SU-DHL-6 (cell line): ENCODE data around the gene BTBD9.

Experiments
- H2AFZ ChIP-seq: fragments of 200-600 bp; sonication (generic); 2 replicates; pipeline ENCODE4 v1.6.1; 2014; ENCODE audit warnings: low read depth, mild to moderate bottlenecking, moderate library complexity, mixed read lengths, antibody characterized with exemption, low read length; ENCODE audit not compliant: severe bottlenecking
- H3F3A ChIP-seq: fragments of 200-600 bp; shearing (Covaris generic); 2 replicates; pipeline ENCODE4 v1.6.0; 2016; ENCODE audit warnings: antibody characterized with exemption, mild to moderate bottlenecking; ENCODE audit not compliant: insufficient read depth
- H3K27ac ChIP-seq: fragments of 200-600 bp; sonication (generic); 2 replicates; pipeline ENCODE4 v1.5.1; 2016; ENCODE audit warnings: low read depth, mild to moderate bottlenecking, low read length, moderate library complexity, mixed read lengths
- H3K27me3 ChIP-seq: fragments of 200-600 bp; sonication (generic), shearing (Covaris generic); 2 replicates; pipeline ENCODE4 v1.6.0; 2014; ENCODE audit warnings: mild to moderate bottlenecking, low read length
- H3K36me3 ChIP-seq: fragments of 200-600 bp; sonication (generic); 2 replicates; pipeline ENCODE4 v1.6.1; 2014; ENCODE audit warnings: mild to moderate bottlenecking, low read length, mixed read lengths
- H3K4me2 ChIP-seq: fragments of 300-600, 200-600 bp; shearing (Covaris generic), sonication (generic); 2 replicates; pipeline ENCODE4 v1.6.0; 2014; ENCODE audit warnings: low read length, low read depth, mild to moderate bottlenecking; ENCODE audit not compliant: poor library complexity, severe bottlenecking
- H3K4me3 ChIP-seq: fragments of 200-600 bp; sonication (generic); 2 replicates; pipeline ENCODE4 v1.5.1; 2014; ENCODE audit warnings: antibody characterized with exemption, low read length, mild to moderate bottlenecking, mixed read lengths; ENCODE audit not compliant: insufficient read depth, poor library complexity, severe bottlenecking
- H3K79me2 ChIP-seq: fragments of 200-600 bp; sonication (generic); 2 replicates; pipeline ENCODE4 v1.6.1; 2014; ENCODE audit warnings: mild to moderate bottlenecking, low read length, moderate library complexity; ENCODE audit not compliant: insufficient read depth
- H3K9ac ChIP-seq: fragments of 200-600 bp; sonication (generic); 2 replicates; pipeline ENCODE4 v1.7.0; 2014; ENCODE audit warnings: mild to moderate bottlenecking, low read length
- H3K9me2 ChIP-seq: fragments of 200-600 bp; sonication (generic); replicated peaks from 2 replicates; pipeline ENCODE4 v1.6.1; 2014; ENCODE audit warnings: low read length; ENCODE audit not compliant: insufficient read depth
- H3K9me3 ChIP-seq: fragments of 200-600 bp; sonication (generic); 2 replicates; pipeline ENCODE4 v1.6.1; 2014; ENCODE audit warnings: low read length, mixed read lengths; ENCODE audit not compliant: insufficient read depth
- H4K20me1 ChIP-seq: fragments of 200-600 bp; sonication (generic); 2 replicates; pipeline ENCODE4 v1.6.1; 2014; ENCODE audit warnings: low read depth, mild to moderate bottlenecking, antibody characterized with exemption, low read length, moderate library complexity, mixed read lengths
- CTCF ChIP-seq: fragments of 200-600 bp; sonication (generic); IDR thresholded peaks from one replicate; pipeline ENCODE4 v1.5.1; 2017; ENCODE audit warnings: antibody characterized with exemption, mild to moderate bottlenecking, low read length, moderate library complexity; ENCODE audit not compliant: insufficient read depth, poor library complexity, severe bottlenecking
- EZH2phosphoT487 ChIP-seq: fragments of 200-600 bp; sonication (generic), shearing (Covaris generic); conservative IDR thresholded peaks from 2 replicates; pipeline ENCODE4 v1.6.1; 2018; ENCODE audit warnings: mild to moderate bottlenecking, antibody characterized with exemption, low read length, moderate library complexity, mixed read lengths

Gene BTBD9

GRCh38 chr6:38389875-38390274 is 249.9 kb downstream of the BTBD9 start:
- H3F3A ChIP-seq = no peaks in the 10 kb centered on the region
- no peaks in the 10 kb centered on the region for H3K9me3 ChIP-seq
- TF ChIP-seq EZH2phosphoT487 = no peak
- no peak for TF ChIP-seq CTCF
- H3K27ac ChIP-seq = no peak overlapping the region
- no peaks in the 10 kb centered on the region for H3K27me3 ChIP-seq
- no peaks in the 10 kb centered on the region for H3K36me3 ChIP-seq
- H2AFZ ChIP-seq = no peak overlapping the region
- H4K20me1 ChIP-seq = no peaks in the 10 kb centered on the region
- H3K4me2 ChIP-seq = no peak overlapping the region
- H3K79me2 ChIP-seq = no peaks in the 10 kb centered on the region
- H3K9ac ChIP-seq = no peak overlapping the region
- no peak overlapping the region for H3K4me3 ChIP-seq
- H3K9me2 ChIP-seq = no peaks in the 10 kb centered on the region

- Histone ChIP-seq H3K9me3 (no peaks in the 10 kb centered on the region), H3F3A (no peaks in the 10 kb centered on the region), H3K4me2 (no peak overlapping the region), H3K9ac (no peak overlapping the region), H3K4me3 (no peak overlapping the region), H3K36me3 (no peaks in the 10 kb centered on the region), H4K20me1 (peaks cover 2% of the 10 kb centered on the region; the same call in 1 of the 2 replicates), H3K27me3 (no peaks in the 10 kb centered on the region), H2AFZ (no peak overlapping the region), H3K9me2 (no peaks in the 10 kb centered on the region), H3K79me2 (no peaks in the 10 kb centered on the region), H3K27ac (no peak overlapping the region)
- no peak for TF ChIP-seq CTCF
- TF ChIP-seq EZH2phosphoT487 = no peak
These were observed 251.8 kb downstream of the BTBD9 start for GRCh38 chr6:38387971-38388370.

GRCh38 chr6:38387461-38387860 is 252.3 kb downstream of the BTBD9 start:
- TF ChIP-seq CTCF = no peak
- TF ChIP-seq EZH2phosphoT487 = no peak
- Histone ChIP-seq H3K4me2 (no peak overlapping the region), H3K9me2 (no peaks in the 10 kb centered on the region), H3K9me3 (no peaks in the 10 kb centered on the region), H4K20me1 (peaks cover 5% of the 10 kb centered on the region; the same call in 1 of the 2 replicates), H3F3A (no peaks in the 10 kb centered on the region), H2AFZ (no peak overlapping the region), H3K27ac (no peak overlapping the region), H3K36me3 (no peaks in the 10 kb centered on the region), H3K4me3 (no peak overlapping the region), H3K27me3 (no peaks in the 10 kb centered on the region), H3K79me2 (no peaks in the 10 kb centered on the region), H3K9ac (no peak overlapping the region)

GRCh38 chr6:38378801-38379200 is 260.9 kb downstream of the BTBD9 start:
- TF ChIP-seq CTCF = no peak
- TF ChIP-seq EZH2phosphoT487 = no peak
- no peaks in the 10 kb centered on the region for H3K36me3 ChIP-seq
- H3K9me2 ChIP-seq = no peaks in the 10 kb centered on the region
- H3K4me2 ChIP-seq = no peak overlapping the region
- H3K9ac ChIP-seq = no peak overlapping the region
- H3K9me3 ChIP-seq = no peaks in the 10 kb centered on the region
- no peak overlapping the region for H2AFZ ChIP-seq
- no peak overlapping the region for H3K4me3 ChIP-seq
- H3K27ac ChIP-seq = no peak overlapping the region
- no peaks in the 10 kb centered on the region for H3K79me2 ChIP-seq
- H3K27me3 ChIP-seq = no peaks in the 10 kb centered on the region
- no peaks in the 10 kb centered on the region for H3F3A ChIP-seq
- H4K20me1 ChIP-seq = peaks cover 12% of the 10 kb centered on the region; the same call in 1 of the 2 replicates
